ENCODE results near the gene DIAPH1. TPM values are rescaled to one million over a fixed set of nuclear protein-coding genes. Genes with fewer than 3 reads are reported as not detected.

The DIAPH1 gene
- total RNA-seq, 2 donors from 2014 or later = 34.8 to 57.7 TPM

GRCh38 chr5:141640698-141641097 lies 21.9 kb upstream of the DIAPH1 start:
- H3K4me3 ChIP-seq = no peak overlapping the region
- no peak for DNase-seq (ENCODE audit: low spot score)
- H3K27ac ChIP-seq = no peak overlapping the region
- H3K36me3 ChIP-seq = no peaks in the 10 kb centered on the region
- H3K27me3 ChIP-seq (replicated peaks; ENCODE audit: insufficient read depth) = no peaks in the 10 kb centered on the region
- WGBS = 86% methylated on average over 9 of the region's 9 CpGs
- no peak for TF ChIP-seq CTCF (IDR thresholded peaks at IDR 0.05)
- no peak for TF ChIP-seq POLR2AphosphoS5 (IDR thresholded peaks at IDR 0.05)
- no peak for TF ChIP-seq POLR2A (IDR thresholded peaks at IDR 0.05)
- H3K9me3 ChIP-seq = no peaks in the 10 kb centered on the region
- intact Hi-C loops (cut with DNase I) = no loop called here
- peaks cover 2% of the 10 kb centered on the region for H3K4me1 ChIP-seq (replicated peaks)

- Histone ChIP-seq H3K4me1 (replicated peaks) (peaks cover 9% of the 10 kb centered on the region), H3K36me3 (no peaks in the 10 kb centered on the region), H3K27ac (no peak overlapping the region), H3K4me3 (no peak overlapping the region), H3K9me3 (no peaks in the 10 kb centered on the region), H3K27me3 (replicated peaks; ENCODE audit: insufficient read depth) (no peaks in the 10 kb centered on the region)
- intact Hi-C loops (cut with DNase I) = no loop called here
- no peak for DNase-seq (ENCODE audit: low spot score)
- TF ChIP-seq CTCF (IDR thresholded peaks at IDR 0.05) = no peak
- no peak for TF ChIP-seq POLR2A (IDR thresholded peaks at IDR 0.05)
- no peak for TF ChIP-seq POLR2AphosphoS5 (IDR thresholded peaks at IDR 0.05)
- WGBS = 71% methylated on average over 3 of the region's 3 CpGs
These were observed 21.2 kb upstream of the DIAPH1 start for GRCh38 chr5:141640051-141640415.

- intact Hi-C loops (cut with DNase I) = no loop called here
- WGBS = 93% methylated on average over 12 of the region's 12 CpGs
- Histone ChIP-seq H3K9me3 (no peaks in the 10 kb centered on the region), H3K27ac (no peak overlapping the region), H3K4me1 (replicated peaks) (peaks cover 13% of the 10 kb centered on the region), H3K36me3 (no peaks in the 10 kb centered on the region), H3K27me3 (replicated peaks; ENCODE audit: insufficient read depth) (no peaks in the 10 kb centered on the region), H3K4me3 (no peak overlapping the region)
- TF ChIP-seq POLR2A (IDR thresholded peaks at IDR 0.05) (no peak), CTCF (IDR thresholded peaks at IDR 0.05) (no peak), POLR2AphosphoS5 (IDR thresholded peaks at IDR 0.05) (no peak)
- no peak for DNase-seq (ENCODE audit: low spot score)
These were observed 20.7 kb upstream of the DIAPH1 start for GRCh38 chr5:141639357-141640050.

- Histone ChIP-seq H3K9me3 (no peaks in the 10 kb centered on the region), H3K4me1 (replicated peaks) (peaks cover 13% of the 10 kb centered on the region), H3K36me3 (no peaks in the 10 kb centered on the region), H3K27me3 (replicated peaks; ENCODE audit: insufficient read depth) (no peaks in the 10 kb centered on the region), H3K4me3 (no peak overlapping the region), H3K27ac (no peak overlapping the region)
- intact Hi-C loops (cut with DNase I) = no loop called here
- no peak for DNase-seq (ENCODE audit: low spot score)
- WGBS = 94% methylated on average over 2 of the region's 2 CpGs
- no peak for TF ChIP-seq POLR2AphosphoS5 (IDR thresholded peaks at IDR 0.05)
- no peak for TF ChIP-seq CTCF (IDR thresholded peaks at IDR 0.05)
- no peak for TF ChIP-seq POLR2A (IDR thresholded peaks at IDR 0.05)
These were observed 20.0 kb upstream of the DIAPH1 start for GRCh38 chr5:141638771-141639170.

- Histone ChIP-seq H3K4me3 (peak overlapping the region; percentile 56 to 87), H3K9me3 (no peaks in the 10 kb centered on the region), H3K4me1 (replicated peaks) (peaks cover 13% of the 10 kb centered on the region), H3K27me3 (replicated peaks; ENCODE audit: insufficient read depth) (no peaks in the 10 kb centered on the region), H3K36me3 (no peaks in the 10 kb centered on the region), H3K27ac (no peak overlapping the region)
- intact Hi-C loops (cut with DNase I) = no loop called here
- DNase-seq (ENCODE audit: low spot score) = peak; percentile 25
- WGBS = 8% methylated on average over 40 of the region's 40 CpGs
- no peak for TF ChIP-seq POLR2AphosphoS5 (IDR thresholded peaks at IDR 0.05)
- peak in 1 of 4 experiments; percentile 26 for TF ChIP-seq CTCF (IDR thresholded peaks at IDR 0.05)
These were observed 19.1 kb upstream of the DIAPH1 start for GRCh38 chr5:141637767-141638419.

Data from prostate gland (tissue), 2 donors.